A673 (cell line): ENCODE data around the gene LTBP4.

Experiments used
- EZH2 ChIP-seq: fragments of 200-600 bp; sonication (generic); IDR thresholded peaks from 2 replicates; pipeline ENCODE4 v1.6.1; 2017; ENCODE audit warnings: borderline replicate concordance, low read depth, mild to moderate bottlenecking, mixed read lengths, antibody characterized with exemption, low read length; ENCODE audit not compliant: poor library complexity, severe bottlenecking
- TF ChIP-seq, protein P1 (sequence below): fragments of 300-800, 200-600 bp; sonication (generic); conservative IDR thresholded peaks from 2 replicates; pipeline ENCODE4 v1.5.1; 2017; ENCODE audit warnings: low read depth, mild to moderate bottlenecking, antibody characterized with exemption, low read length, moderate library complexity, mixed read lengths

DNA sequence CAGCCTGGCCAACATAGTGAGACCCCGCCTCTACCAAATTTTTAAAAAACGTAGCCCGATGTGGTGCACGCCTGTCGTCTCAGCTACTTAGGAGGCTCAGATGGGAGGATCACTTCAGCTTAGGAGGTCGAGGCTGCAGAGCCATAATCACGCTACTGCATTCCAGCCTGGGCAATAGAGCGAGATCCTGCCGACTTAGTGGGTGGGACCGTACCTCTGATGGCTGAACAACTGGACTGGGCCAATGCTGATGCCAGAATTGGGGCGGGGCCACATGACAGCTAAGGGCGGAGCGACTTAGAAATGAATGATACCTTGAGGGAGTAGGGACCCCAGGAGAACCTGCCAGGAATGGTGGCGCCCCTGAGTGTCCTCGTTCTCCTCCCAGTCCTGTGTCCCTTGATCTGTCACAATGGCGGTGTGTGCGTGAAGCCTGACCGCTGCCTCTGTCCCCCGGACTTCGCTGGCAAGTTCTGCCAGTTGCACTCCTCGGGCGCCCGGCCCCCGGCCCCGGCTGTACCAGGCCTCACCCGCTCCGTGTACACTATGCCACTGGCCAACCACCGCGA lies 3.6 kb downstream of the LTBP4 start:
- TF ChIP-seq, protein P1, sequence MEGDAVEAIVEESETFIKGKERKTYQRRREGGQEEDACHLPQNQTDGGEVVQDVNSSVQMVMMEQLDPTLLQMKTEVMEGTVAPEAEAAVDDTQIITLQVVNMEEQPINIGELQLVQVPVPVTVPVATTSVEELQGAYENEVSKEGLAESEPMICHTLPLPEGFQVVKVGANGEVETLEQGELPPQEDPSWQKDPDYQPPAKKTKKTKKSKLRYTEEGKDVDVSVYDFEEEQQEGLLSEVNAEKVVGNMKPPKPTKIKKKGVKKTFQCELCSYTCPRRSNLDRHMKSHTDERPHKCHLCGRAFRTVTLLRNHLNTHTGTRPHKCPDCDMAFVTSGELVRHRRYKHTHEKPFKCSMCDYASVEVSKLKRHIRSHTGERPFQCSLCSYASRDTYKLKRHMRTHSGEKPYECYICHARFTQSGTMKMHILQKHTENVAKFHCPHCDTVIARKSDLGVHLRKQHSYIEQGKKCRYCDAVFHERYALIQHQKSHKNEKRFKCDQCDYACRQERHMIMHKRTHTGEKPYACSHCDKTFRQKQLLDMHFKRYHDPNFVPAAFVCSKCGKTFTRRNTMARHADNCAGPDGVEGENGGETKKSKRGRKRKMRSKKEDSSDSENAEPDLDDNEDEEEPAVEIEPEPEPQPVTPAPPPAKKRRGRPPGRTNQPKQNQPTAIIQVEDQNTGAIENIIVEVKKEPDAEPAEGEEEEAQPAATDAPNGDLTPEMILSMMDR: no peak
- TF ChIP-seq EZH2: no peak
